Parathyroid adenoma (tissue), 2 donors: ENCODE results near the gene ANKRD44.

ENCODE experiments used
- H2AFZ ChIP-seq: fragments of 300-600 bp; sonication (generic); one replicate; pipeline ENCODE4 v1.7.0; 2017; ENCODE audit warnings: antibody characterized with exemption, mild to moderate bottlenecking
- H3K27ac ChIP-seq: fragments of 300-600 bp; sonication (generic); one replicate; pipeline ENCODE4 v1.7.0; 2017
- H3K27me3 ChIP-seq: fragments of 300-600 bp; sonication (generic); one replicate; pipeline ENCODE4 v1.7.0; 2017; ENCODE audit warnings: low read length; ENCODE audit not compliant: control insufficient read depth, insufficient read depth
- H3K36me3 ChIP-seq: fragments of 300-600 bp; sonication (generic); one replicate; pipeline ENCODE4 v1.7.0; 2017; ENCODE audit warnings: low read length; ENCODE audit not compliant: control insufficient read depth, insufficient read depth
- H3K4me1 ChIP-seq: fragments of 300-600 bp; sonication (generic); one replicate; pipeline ENCODE4 v1.7.0; 2017; ENCODE audit warnings: control low read depth
- H3K4me2 ChIP-seq: fragments of 300-600 bp; sonication (generic); one replicate; pipeline ENCODE4 v1.7.0; 2017; ENCODE audit warnings: low read length
- H3K4me3 ChIP-seq: fragments of 300-600 bp; sonication (generic); one replicate; pipeline ENCODE4 v1.7.0; 2017; ENCODE audit warnings: low read depth, low read length
- H3K79me2 ChIP-seq: fragments of 300-600 bp; sonication (generic); one replicate; pipeline ENCODE4 v1.7.0; 2017; ENCODE audit warnings: control low read depth
- H3K9ac ChIP-seq: fragments of 300-600 bp; sonication (generic); one replicate; pipeline ENCODE4 v1.7.0; 2017; ENCODE audit warnings: mild to moderate bottlenecking
- H3K9me3 ChIP-seq: fragments of 300-600 bp; sonication (generic); one replicate; pipeline ENCODE4 v1.7.0; 2017; ENCODE audit warnings: low read length; ENCODE audit not compliant: control insufficient read depth
- CTCF ChIP-seq: fragments of 300-600 bp; sonication (generic); IDR thresholded peaks from one replicate; pipeline ENCODE4 v1.7.0; 2017; ENCODE audit warnings: antibody characterized with exemption, mild to moderate bottlenecking
- donor health status: primary hyperparathyroidism.

Gene ANKRD44

GRCh38 chr2:197205585-197206215 lies 104.9 kb downstream of the ANKRD44 start:
- H3K4me2 ChIP-seq: no peak overlapping the region
- H3K9me3 ChIP-seq: no peaks in the 10 kb centered on the region
- H3K4me3 ChIP-seq: no peak overlapping the region
- peaks cover 5% of the 10 kb centered on the region for H3K79me2 ChIP-seq
- peaks cover 6% of the 10 kb centered on the region for H3K4me1 ChIP-seq
- no peak overlapping the region for H3K9ac ChIP-seq
- no peaks in the 10 kb centered on the region for H3K36me3 ChIP-seq
- H3K27me3 ChIP-seq: no peaks in the 10 kb centered on the region
- TF ChIP-seq CTCF: no peak
- H2AFZ ChIP-seq: no peak overlapping the region
- no peak overlapping the region for H3K27ac ChIP-seq

GRCh38 chr2:197204519-197205250 lies 105.9 kb downstream of the ANKRD44 start:
- Histone ChIP-seq H3K4me1 (peaks cover 6% of the 10 kb centered on the region), H3K9me3 (no peaks in the 10 kb centered on the region), H2AFZ (no peak overlapping the region), H3K9ac (no peak overlapping the region), H3K36me3 (no peaks in the 10 kb centered on the region), H3K27me3 (no peaks in the 10 kb centered on the region), H3K4me2 (no peak overlapping the region), H3K27ac (no peak overlapping the region), H3K4me3 (no peak overlapping the region), H3K79me2 (peaks cover 5% of the 10 kb centered on the region)
- TF ChIP-seq CTCF: no peak

- H3K9ac ChIP-seq: no peak overlapping the region
- no peaks in the 10 kb centered on the region for H3K36me3 ChIP-seq
- H3K4me2 ChIP-seq: no peak overlapping the region
- H3K27me3 ChIP-seq: no peaks in the 10 kb centered on the region
- no peak overlapping the region for H3K27ac ChIP-seq
- no peaks in the 10 kb centered on the region for H3K9me3 ChIP-seq
- no peaks in the 10 kb centered on the region for H3K4me1 ChIP-seq
- peaks cover 5% of the 10 kb centered on the region for H3K79me2 ChIP-seq
- TF ChIP-seq CTCF: no peak
- H3K4me3 ChIP-seq: no peak overlapping the region
- no peak overlapping the region for H2AFZ ChIP-seq
Observed at GRCh38 chr2:197201874-197202273, 108.7 kb downstream of the ANKRD44 start.

- no peaks in the 10 kb centered on the region for H3K36me3 ChIP-seq
- no peak overlapping the region for H3K4me2 ChIP-seq
- no peak overlapping the region for H3K4me3 ChIP-seq
- no peak for TF ChIP-seq CTCF
- no peaks in the 10 kb centered on the region for H3K9me3 ChIP-seq
- H3K27me3 ChIP-seq: no peaks in the 10 kb centered on the region
- H3K4me1 ChIP-seq: peaks cover 9% of the 10 kb centered on the region
- H3K27ac ChIP-seq: no peak overlapping the region
- H3K79me2 ChIP-seq: peaks cover 5% of the 10 kb centered on the region
- no peak overlapping the region for H3K9ac ChIP-seq
- H2AFZ ChIP-seq: no peak overlapping the region
Observed at GRCh38 chr2:197200762-197201058, 109.9 kb downstream of the ANKRD44 start.
